SU-DHL-6 (cell line): Measurements from ENCODE around the gene NPAS2.

Source experiments
- H2AFZ ChIP-seq: fragments of 200-600 bp; sonication (generic); 2 replicates; pipeline ENCODE4 v1.6.1; 2014; ENCODE audit warnings: low read depth, mild to moderate bottlenecking, moderate library complexity, mixed read lengths, antibody characterized with exemption, low read length; ENCODE audit not compliant: severe bottlenecking
- H3F3A ChIP-seq: fragments of 200-600 bp; shearing (Covaris generic); 2 replicates; pipeline ENCODE4 v1.6.0; 2016; ENCODE audit warnings: antibody characterized with exemption, mild to moderate bottlenecking; ENCODE audit not compliant: insufficient read depth
- H3K27ac ChIP-seq: fragments of 200-600 bp; sonication (generic); 2 replicates; pipeline ENCODE4 v1.5.1; 2016; ENCODE audit warnings: low read depth, mild to moderate bottlenecking, low read length, moderate library complexity, mixed read lengths
- H3K27me3 ChIP-seq: fragments of 200-600 bp; sonication (generic), shearing (Covaris generic); 2 replicates; pipeline ENCODE4 v1.6.0; 2014; ENCODE audit warnings: mild to moderate bottlenecking, low read length
- H3K36me3 ChIP-seq: fragments of 200-600 bp; sonication (generic); 2 replicates; pipeline ENCODE4 v1.6.1; 2014; ENCODE audit warnings: mild to moderate bottlenecking, low read length, mixed read lengths
- H3K4me2 ChIP-seq: fragments of 300-600, 200-600 bp; shearing (Covaris generic), sonication (generic); 2 replicates; pipeline ENCODE4 v1.6.0; 2014; ENCODE audit warnings: low read length, low read depth, mild to moderate bottlenecking; ENCODE audit not compliant: poor library complexity, severe bottlenecking
- H3K4me3 ChIP-seq: fragments of 200-600 bp; sonication (generic); 2 replicates; pipeline ENCODE4 v1.5.1; 2014; ENCODE audit warnings: antibody characterized with exemption, low read length, mild to moderate bottlenecking, mixed read lengths; ENCODE audit not compliant: insufficient read depth, poor library complexity, severe bottlenecking
- H3K79me2 ChIP-seq: fragments of 200-600 bp; sonication (generic); 2 replicates; pipeline ENCODE4 v1.6.1; 2014; ENCODE audit warnings: mild to moderate bottlenecking, low read length, moderate library complexity; ENCODE audit not compliant: insufficient read depth
- H3K9ac ChIP-seq: fragments of 200-600 bp; sonication (generic); 2 replicates; pipeline ENCODE4 v1.7.0; 2014; ENCODE audit warnings: mild to moderate bottlenecking, low read length
- H3K9me2 ChIP-seq: fragments of 200-600 bp; sonication (generic); replicated peaks from 2 replicates; pipeline ENCODE4 v1.6.1; 2014; ENCODE audit warnings: low read length; ENCODE audit not compliant: insufficient read depth
- H3K9me3 ChIP-seq: fragments of 200-600 bp; sonication (generic); 2 replicates; pipeline ENCODE4 v1.6.1; 2014; ENCODE audit warnings: low read length, mixed read lengths; ENCODE audit not compliant: insufficient read depth
- H4K20me1 ChIP-seq: fragments of 200-600 bp; sonication (generic); 2 replicates; pipeline ENCODE4 v1.6.1; 2014; ENCODE audit warnings: low read depth, mild to moderate bottlenecking, antibody characterized with exemption, low read length, moderate library complexity, mixed read lengths
- EZH2phosphoT487 ChIP-seq: fragments of 200-600 bp; sonication (generic), shearing (Covaris generic); conservative IDR thresholded peaks from 2 replicates; pipeline ENCODE4 v1.6.1; 2018; ENCODE audit warnings: mild to moderate bottlenecking, antibody characterized with exemption, low read length, moderate library complexity, mixed read lengths
- TF ChIP-seq, protein P1 (sequence below): fragments of 200-600 bp; sonication (generic); IDR thresholded peaks from one replicate; pipeline ENCODE4 v1.5.1; 2017; ENCODE audit warnings: antibody characterized with exemption, mild to moderate bottlenecking, low read length, moderate library complexity; ENCODE audit not compliant: insufficient read depth, poor library complexity, severe bottlenecking

NPAS2 gene

DNA sequence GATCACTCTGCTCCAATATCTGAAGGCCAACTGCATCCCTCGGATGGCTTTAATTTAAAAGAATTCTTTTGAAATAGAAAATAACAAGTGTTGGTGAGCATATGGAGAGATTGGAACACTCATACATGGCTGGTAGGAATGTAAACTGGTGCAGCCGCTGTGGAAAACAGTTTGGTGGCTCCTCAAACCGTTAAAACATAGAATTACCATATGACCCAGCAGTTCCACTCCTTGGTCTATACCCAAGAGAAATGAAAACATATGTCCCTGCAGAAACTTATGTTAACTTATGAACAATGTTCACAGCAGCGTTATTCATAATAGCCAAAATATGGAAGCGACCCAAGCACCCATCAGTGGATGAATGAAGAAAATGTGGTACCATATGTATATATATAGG, 60.1 kb downstream of the NPAS2 start:
- Histone ChIP-seq H3K9ac (no peak overlapping the region), H3K4me3 (no peak overlapping the region)
- TF ChIP-seq, protein P1, sequence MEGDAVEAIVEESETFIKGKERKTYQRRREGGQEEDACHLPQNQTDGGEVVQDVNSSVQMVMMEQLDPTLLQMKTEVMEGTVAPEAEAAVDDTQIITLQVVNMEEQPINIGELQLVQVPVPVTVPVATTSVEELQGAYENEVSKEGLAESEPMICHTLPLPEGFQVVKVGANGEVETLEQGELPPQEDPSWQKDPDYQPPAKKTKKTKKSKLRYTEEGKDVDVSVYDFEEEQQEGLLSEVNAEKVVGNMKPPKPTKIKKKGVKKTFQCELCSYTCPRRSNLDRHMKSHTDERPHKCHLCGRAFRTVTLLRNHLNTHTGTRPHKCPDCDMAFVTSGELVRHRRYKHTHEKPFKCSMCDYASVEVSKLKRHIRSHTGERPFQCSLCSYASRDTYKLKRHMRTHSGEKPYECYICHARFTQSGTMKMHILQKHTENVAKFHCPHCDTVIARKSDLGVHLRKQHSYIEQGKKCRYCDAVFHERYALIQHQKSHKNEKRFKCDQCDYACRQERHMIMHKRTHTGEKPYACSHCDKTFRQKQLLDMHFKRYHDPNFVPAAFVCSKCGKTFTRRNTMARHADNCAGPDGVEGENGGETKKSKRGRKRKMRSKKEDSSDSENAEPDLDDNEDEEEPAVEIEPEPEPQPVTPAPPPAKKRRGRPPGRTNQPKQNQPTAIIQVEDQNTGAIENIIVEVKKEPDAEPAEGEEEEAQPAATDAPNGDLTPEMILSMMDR = no peak
- TF ChIP-seq EZH2phosphoT487 = no peak

DNA sequence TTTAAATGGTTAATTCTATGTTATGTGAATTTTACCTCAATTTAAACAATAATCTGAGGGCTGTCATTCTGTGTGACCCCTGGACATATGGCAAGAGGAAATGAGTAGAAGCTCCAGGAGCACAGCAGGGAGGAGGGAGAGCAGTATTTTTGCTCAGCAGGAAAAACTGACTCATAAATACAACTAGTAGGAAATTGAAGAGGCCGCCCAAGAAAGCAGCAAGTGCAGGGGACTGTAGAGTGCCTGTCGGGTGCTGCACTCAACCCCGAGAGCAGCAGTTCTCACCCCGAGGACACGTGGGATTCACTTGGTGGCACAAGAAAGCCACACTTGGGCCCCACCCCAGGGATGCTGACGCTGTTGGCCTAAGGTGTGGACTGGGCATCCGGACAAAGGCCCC, 60.8 kb downstream of the NPAS2 start:
- Histone ChIP-seq H2AFZ (no peak overlapping the region), H3F3A (no peaks in the 10 kb centered on the region), H3K9ac (no peak overlapping the region), H3K36me3 (no peaks in the 10 kb centered on the region), H3K9me2 (no peaks in the 10 kb centered on the region), H3K79me2 (no peaks in the 10 kb centered on the region), H3K27ac (no peak overlapping the region), H3K4me3 (no peak overlapping the region), H4K20me1 (no peaks in the 10 kb centered on the region), H3K4me2 (no peak overlapping the region), H3K9me3 (no peaks in the 10 kb centered on the region), H3K27me3 (no peaks in the 10 kb centered on the region)
- TF ChIP-seq, protein P1 = no peak
- no peak for TF ChIP-seq EZH2phosphoT487

More for the DNA sequence above, 60.1 kb downstream of the NPAS2 start:
- Histone ChIP-seq H3K36me3 (no peaks in the 10 kb centered on the region), H4K20me1 (no peaks in the 10 kb centered on the region), H2AFZ (no peak overlapping the region), H3K27me3 (no peaks in the 10 kb centered on the region), H3K9me3 (no peaks in the 10 kb centered on the region), H3K9me2 (no peaks in the 10 kb centered on the region), H3K27ac (no peak overlapping the region), H3F3A (no peaks in the 10 kb centered on the region), H3K79me2 (no peaks in the 10 kb centered on the region), H3K4me2 (no peak overlapping the region)

DNA sequence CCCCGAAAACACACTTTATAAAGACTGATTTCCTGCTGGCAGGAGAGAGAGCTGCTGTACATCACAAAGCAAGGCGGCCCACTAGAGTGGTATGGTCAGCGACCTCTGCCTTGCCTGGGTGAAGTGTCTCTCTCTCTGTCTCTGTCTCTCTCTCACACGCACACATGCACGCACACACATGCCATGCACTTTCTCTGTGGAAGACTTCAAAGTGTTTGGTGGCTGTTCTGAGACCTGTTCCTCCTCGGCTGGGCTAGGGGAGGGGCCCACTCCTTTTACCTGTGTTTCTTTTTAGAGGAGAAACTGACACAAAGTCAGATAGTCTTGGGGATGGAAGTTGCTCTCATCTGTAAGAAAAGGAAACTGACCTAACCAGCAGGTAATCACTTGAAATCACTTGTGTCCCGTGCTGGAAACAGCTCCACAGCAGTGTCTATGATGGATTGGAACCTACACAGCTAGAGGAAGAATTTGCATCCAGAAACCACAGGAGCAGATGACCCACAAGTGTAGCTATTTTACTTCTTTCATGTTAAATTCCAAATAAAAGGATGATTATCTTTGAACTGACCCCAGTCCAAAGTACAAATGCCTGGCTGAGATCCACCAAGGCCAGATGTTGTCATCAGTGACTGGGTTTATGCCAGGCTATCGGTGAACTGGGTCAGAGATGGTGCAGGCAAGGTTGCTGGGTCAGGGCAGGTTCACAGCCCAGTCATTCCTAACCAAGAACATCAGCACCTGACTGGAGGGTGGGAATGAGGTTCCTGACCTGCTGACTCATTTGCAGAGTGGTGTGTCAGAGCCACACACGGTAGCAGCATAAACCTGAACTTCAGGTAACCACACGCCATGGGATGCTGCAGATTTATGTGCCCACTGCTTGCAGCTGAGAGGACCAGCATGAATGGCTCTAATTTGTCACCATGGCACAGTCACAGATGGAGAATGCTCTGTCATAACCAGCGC, 63.0 kb downstream of the NPAS2 start:
- Histone ChIP-seq H3K4me2 (no peak overlapping the region), H3K36me3 (no peaks in the 10 kb centered on the region), H3K9ac (no peak overlapping the region), H3K9me3 (no peaks in the 10 kb centered on the region), H3K79me2 (no peaks in the 10 kb centered on the region), H3F3A (no peaks in the 10 kb centered on the region), H4K20me1 (no peaks in the 10 kb centered on the region), H3K27ac (no peak overlapping the region), H2AFZ (no peak overlapping the region), H3K27me3 (no peaks in the 10 kb centered on the region), H3K9me2 (no peaks in the 10 kb centered on the region), H3K4me3 (no peak overlapping the region)
- TF ChIP-seq, protein P1 = no peak
- no peak for TF ChIP-seq EZH2phosphoT487
